T-helper 2 cell treated with Interferon-gamma antibody and Interleukin-4, amounts not matched to agents 5 μg/mL and 100 μg/mL, for 36 hours (primary cell): ENCODE measurements around the gene DAG1.

ENCODE experiments used
- DNase-seq: peaks from one replicate; pipeline ENCODE4 v3.0.0; 2021; ENCODE audit warnings: low spot score
- H3K27ac Mint-ChIP-seq: one replicate; pipeline ENCODE4 v1.8.0; 2021; ENCODE audit warnings: mild to moderate bottlenecking, mixed read lengths
- H3K27me3 Mint-ChIP-seq: one replicate; pipeline ENCODE4 v1.8.0; 2021; ENCODE audit warnings: low read depth, mixed read lengths
- H3K36me3 Mint-ChIP-seq: one replicate; pipeline ENCODE4 v1.8.0; 2021; ENCODE audit warnings: low read depth, mixed read lengths
- H3K4me1 Mint-ChIP-seq: one replicate; pipeline ENCODE4 v1.8.0; 2021; ENCODE audit warnings: low read depth, mixed read lengths
- H3K4me3 Mint-ChIP-seq: one replicate; pipeline ENCODE4 v1.8.0; 2022; ENCODE audit warnings: mild to moderate bottlenecking, moderate library complexity, mixed read lengths
- H3K9me3 Mint-ChIP-seq: one replicate; pipeline ENCODE4 v1.8.0; 2021; ENCODE audit warnings: mixed read lengths

DAG1 gene

DNA sequence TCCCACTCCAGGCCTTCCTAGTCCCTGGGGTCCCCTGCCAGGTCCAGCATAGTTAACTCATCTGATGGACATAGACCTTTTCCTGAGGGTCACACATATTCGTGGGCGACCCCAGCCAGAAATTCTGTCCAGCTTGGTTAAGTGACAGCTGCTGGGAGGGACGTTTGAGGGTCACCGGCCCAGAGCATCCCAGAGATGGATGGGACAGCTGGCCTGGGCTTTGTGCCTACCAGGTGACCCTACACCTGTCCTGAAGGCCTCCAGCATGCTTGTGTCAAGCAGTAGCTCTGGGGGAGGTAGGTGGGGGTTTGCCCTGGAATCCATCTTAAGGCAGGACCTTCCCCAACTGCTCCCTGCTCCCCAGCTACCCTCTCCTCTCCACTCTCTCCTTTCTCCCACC lies 9.1 kb upstream of the DAG1 start:
- Mint-ChIP-seq H3K9me3 (no peaks in the 10 kb centered on the region), H3K36me3 (no peaks in the 10 kb centered on the region), H3K4me3 (no peak overlapping the region), H3K27ac (no peak overlapping the region), H3K4me1 (peaks cover 3% of the 10 kb centered on the region), H3K27me3 (no peaks in the 10 kb centered on the region)
- DNase-seq: no peak

DNA sequence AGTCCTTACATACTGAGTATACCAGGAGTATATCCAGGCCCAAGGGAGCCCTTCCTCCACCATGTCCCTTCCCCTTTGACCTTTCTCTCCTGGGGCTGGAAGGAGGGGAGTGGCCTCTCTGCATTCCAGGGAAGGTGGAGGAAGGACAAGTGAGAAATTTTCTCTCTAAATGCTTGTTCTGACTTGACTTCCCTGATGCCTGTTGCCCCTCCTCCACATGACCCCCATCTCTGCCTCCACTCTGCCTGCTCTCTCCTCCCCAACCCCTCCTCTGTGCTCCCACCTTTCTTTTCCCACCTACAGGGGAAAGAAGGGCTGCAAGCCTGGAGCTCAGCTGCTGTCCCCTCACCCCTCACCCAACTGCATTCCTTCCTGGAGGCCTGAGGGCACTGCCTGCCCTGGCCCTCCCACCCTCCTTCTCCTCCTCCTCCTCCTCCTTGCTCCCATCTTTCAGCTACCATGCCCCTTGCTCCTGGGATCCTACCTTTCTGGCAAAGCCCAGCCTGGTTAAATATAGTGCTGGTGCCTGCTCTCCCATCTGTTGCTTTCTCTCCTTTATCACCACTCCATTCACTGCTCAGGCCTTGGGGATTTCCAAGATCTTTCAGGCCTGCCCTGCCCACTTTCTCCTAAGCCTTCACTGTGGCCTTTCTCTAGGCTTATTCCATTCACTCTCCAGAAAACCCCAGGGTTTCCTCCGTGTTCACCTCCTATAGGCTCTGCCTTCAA lies 8.5 kb upstream of the DAG1 start:
- H3K27me3 Mint-ChIP-seq: no peaks in the 10 kb centered on the region
- peaks cover 3% of the 10 kb centered on the region for H3K4me1 Mint-ChIP-seq
- H3K27ac Mint-ChIP-seq: peak overlapping the region; percentile 29
- no peak overlapping the region for H3K4me3 Mint-ChIP-seq
- no peak for DNase-seq
- no peaks in the 10 kb centered on the region for H3K9me3 Mint-ChIP-seq
- no peaks in the 10 kb centered on the region for H3K36me3 Mint-ChIP-seq

DNA sequence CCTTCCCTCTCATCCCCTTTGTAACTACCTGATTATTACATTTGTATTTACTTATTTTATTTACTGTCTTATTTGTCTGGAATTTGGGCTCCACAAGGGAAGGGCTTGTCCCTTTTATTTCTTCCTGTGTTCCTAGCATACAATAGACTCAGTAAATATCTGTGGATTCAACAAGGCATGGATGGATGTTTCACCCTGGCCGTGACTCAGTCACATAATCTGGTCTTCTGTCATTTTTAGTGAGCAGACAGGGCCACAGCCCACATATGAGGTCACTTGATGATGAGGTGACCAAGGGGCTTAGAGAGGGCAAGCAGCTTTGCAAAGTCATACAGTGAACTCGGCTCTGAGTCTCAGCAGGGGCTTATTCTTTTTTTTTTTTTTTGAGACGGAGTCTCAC lies 7.8 kb upstream of the DAG1 start:
- Mint-ChIP-seq H3K9me3 (no peaks in the 10 kb centered on the region), H3K4me3 (no peak overlapping the region), H3K27ac (no peak overlapping the region), H3K4me1 (peaks cover 3% of the 10 kb centered on the region), H3K36me3 (no peaks in the 10 kb centered on the region), H3K27me3 (no peaks in the 10 kb centered on the region)
- no peak for DNase-seq

DNA sequence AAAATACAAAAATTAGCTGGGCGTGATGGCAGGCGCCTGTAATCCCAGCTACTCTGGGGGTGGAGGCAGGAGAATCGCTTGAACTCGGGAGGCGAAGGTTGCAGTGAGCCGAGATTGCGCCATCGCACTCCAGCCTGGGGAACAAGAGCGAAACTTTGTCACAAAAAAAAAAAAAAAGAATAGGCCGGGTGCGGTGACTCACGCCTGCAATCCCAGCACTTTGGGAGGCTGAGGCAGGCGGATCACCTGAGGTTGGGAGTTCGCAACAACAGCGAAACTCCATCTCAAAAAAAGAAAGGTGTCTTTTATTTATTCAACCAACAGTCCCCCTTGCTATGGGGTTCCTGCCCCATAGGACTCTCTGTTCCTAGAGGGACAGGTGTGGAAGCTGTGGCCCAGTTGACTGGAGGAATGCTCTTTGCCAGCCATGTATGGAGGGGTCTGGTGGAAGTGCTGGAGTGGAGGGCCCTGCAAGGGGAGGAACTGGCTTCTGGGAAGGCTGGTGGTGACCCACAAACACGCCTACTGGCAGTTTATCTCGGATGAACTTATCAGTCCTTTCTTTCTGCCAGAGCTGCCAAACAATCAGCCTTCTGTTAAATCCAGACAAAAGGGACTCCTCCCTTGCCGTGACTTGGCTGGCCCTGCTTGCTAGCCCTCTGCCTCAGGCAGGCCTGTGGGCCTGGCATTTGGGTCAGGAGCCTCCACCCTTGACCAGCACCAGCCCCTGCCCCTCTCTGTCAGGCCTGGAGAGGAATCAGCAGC lies 4.6 kb upstream of the DAG1 start:
- no peaks in the 10 kb centered on the region for H3K27me3 Mint-ChIP-seq
- DNase-seq: no peak
- H3K9me3 Mint-ChIP-seq: no peaks in the 10 kb centered on the region
- no peak overlapping the region for H3K4me3 Mint-ChIP-seq
- peaks cover 9% of the 10 kb centered on the region for H3K4me1 Mint-ChIP-seq
- H3K36me3 Mint-ChIP-seq: no peaks in the 10 kb centered on the region
- no peak overlapping the region for H3K27ac Mint-ChIP-seq

DNA sequence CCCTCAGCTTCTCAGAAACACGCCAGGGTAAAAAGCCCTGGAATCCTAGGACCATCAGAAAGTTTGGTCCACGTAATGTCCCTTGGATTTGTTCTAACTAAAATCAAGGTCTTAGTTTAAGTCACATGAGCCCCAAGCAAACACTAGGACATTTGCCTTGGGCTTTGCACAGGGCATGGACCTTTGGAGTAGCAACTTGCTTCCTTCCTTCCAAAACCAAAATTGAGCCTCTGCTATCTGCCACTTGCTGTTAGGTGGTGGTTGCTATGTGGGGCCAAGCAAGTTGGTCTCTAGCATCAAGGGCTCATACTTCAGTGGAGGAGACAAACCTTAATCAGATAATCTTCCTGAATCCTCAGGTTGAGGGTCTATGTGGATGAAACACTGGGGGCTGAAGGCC lies 4.0 kb upstream of the DAG1 start:
- no peak for DNase-seq
- H3K4me3 Mint-ChIP-seq: no peak overlapping the region
- no peak overlapping the region for H3K27ac Mint-ChIP-seq
- peaks cover 13% of the 10 kb centered on the region for H3K4me1 Mint-ChIP-seq
- peaks cover 2% of the 10 kb centered on the region for H3K36me3 Mint-ChIP-seq
- H3K9me3 Mint-ChIP-seq: no peaks in the 10 kb centered on the region
- H3K27me3 Mint-ChIP-seq: no peaks in the 10 kb centered on the region

DNA sequence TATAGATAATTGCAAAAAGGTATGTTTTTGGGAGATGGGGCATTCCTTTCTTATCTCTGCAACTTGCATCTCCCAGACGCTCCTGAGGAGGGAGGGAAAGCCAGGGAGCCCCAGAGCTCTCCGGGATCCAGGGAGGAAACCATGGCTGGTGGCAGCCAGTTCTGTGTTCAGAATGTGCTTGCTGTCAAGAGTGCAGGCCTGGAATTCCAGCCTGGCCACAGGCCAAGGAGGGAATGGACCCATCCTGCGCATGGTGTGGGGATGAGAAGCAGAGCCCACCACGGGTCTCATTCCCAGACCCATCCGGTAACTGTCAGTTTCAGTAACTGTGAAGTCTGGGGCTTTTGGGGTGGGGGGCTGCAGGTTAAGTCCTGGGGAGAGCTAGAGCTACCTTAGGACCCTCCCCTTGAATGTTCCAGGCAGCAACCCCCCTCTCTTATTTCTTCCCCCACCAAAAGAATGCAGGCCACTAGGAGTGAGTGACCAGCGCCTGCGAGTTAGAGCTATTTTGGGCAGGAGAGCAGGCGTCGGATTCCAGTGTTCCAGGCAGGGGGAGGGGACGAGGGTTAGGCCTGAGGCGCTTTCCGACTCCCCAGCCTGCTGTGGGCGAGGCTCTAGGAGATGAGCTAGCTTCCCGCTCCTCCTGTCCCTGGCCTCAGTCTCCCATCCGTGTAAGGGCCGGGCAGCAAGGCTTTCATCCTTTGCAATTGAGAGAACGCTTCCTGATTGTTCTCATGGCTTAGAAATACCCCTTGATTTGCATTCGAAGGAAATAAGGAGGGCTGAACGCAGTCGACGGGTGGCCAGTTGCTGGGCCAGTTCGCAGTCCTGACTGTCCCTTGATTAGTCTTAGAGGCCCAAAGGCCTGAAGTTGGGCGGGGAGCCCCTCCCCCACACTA lies 781 bp upstream of the DAG1 start:
- DNase-seq: no peak
- H3K4me1 Mint-ChIP-seq: peaks cover 24% of the 10 kb centered on the region
- peaks cover 14% of the 10 kb centered on the region for H3K36me3 Mint-ChIP-seq
- no peaks in the 10 kb centered on the region for H3K9me3 Mint-ChIP-seq
- H3K4me3 Mint-ChIP-seq: peak overlapping the region; percentile 91
- H3K27ac Mint-ChIP-seq: peak overlapping the region; percentile 89
- H3K27me3 Mint-ChIP-seq: no peaks in the 10 kb centered on the region

DNA sequence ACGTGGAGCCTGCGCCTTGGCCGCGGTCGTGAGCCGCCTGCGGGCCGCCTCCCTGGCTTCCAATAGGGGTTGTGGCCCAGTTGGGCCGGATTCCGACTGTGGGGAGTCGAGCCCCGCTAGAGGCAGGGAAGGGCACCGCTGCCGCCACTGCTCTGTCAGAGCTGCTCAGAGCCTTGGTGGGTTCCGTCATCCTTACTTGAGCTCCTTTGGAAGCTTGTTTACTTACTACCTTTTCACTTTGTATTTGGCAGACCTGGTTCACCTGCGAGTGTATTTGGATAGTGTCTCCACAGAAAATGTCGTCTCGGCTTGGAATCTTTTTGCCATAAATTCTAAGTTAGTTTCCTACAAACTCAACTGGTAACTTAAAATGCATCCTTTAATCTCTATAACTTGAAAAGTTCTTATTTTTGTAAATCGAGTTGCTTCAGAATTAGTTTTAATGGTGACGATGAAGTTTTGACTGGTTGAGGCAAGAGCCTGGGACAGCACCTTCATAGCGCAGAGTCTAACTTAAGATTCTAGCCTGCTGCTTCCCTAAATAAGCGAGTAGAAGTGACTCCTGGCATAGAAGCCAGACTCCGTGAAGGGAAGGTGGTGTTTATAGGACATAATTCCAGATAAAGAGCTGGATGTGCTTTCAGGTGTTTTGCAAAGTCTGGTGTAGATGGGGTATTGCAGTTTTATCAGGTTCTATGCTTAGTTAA lies 800 bp downstream of the DAG1 start:
- Mint-ChIP-seq H3K4me3 (peak overlapping the region; percentile 94), H3K4me1 (peaks cover 25% of the 10 kb centered on the region), H3K27me3 (no peaks in the 10 kb centered on the region), H3K36me3 (peaks cover 16% of the 10 kb centered on the region), H3K27ac (peak overlapping the region; percentile 93), H3K9me3 (no peaks in the 10 kb centered on the region)
- no peak for DNase-seq

DNA sequence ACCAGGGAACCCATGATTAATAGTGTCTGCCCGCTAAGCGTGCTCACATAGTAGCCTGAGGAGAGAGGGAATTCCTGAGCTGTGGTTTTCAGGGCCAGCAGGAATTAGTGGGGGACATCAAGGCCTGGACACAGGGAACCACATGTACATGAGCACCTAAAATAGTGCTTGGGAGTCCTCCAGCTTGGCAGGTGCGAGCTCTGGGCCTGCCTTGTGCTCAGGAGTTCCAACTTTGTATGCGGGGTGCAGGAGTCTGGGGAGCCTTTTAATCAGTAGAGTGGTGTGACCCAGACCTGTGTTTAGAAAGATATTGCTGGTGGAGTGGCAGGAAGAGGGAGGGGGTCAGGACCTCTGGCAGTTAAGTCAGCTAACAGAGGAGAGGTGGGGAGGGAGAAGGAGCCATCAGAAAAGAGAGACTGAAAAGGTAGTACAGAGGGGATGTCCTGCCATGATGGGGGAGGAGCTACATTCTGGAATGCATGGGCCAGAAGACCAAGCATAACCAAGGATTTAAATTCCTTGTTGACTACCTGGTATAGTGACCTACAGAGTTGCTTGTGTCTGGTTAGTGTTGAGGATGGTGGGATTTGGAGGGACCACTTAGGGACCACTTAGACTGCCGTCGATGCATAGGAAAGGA lies 1.9 kb downstream of the DAG1 start:
- Mint-ChIP-seq H3K36me3 (peaks cover 24% of the 10 kb centered on the region), H3K27me3 (no peaks in the 10 kb centered on the region), H3K9me3 (no peaks in the 10 kb centered on the region), H3K27ac (peak overlapping the region; percentile 93), H3K4me3 (peak overlapping the region; percentile 94), H3K4me1 (peaks cover 33% of the 10 kb centered on the region)
- DNase-seq: no peak

DNA sequence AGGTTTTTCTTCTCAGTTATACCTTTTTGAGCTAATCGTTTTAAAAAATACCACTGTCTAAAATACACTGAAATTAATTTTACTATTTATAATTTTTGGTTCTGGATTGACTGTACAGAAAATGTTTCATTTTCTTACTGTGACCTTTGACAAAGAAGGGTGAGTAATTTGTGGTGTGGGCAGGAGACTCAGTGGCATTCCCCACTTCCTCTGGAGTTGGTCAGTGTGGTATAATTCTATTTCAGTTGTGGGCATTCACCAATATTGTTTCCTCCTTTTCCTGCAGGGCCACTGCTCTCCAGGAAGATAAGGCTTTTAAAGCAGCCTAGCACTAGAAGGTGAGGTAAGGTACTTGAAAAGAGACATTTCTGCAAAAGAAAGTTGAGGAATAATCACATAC lies 6.5 kb downstream of the DAG1 start:
- peak overlapping the region; percentile 15 for H3K4me3 Mint-ChIP-seq
- no peaks in the 10 kb centered on the region for H3K9me3 Mint-ChIP-seq
- H3K27me3 Mint-ChIP-seq: no peaks in the 10 kb centered on the region
- DNase-seq: peak; percentile 59
- peaks cover 18% of the 10 kb centered on the region for H3K4me1 Mint-ChIP-seq
- H3K36me3 Mint-ChIP-seq: peaks cover 32% of the 10 kb centered on the region
- no peak overlapping the region for H3K27ac Mint-ChIP-seq

DNA sequence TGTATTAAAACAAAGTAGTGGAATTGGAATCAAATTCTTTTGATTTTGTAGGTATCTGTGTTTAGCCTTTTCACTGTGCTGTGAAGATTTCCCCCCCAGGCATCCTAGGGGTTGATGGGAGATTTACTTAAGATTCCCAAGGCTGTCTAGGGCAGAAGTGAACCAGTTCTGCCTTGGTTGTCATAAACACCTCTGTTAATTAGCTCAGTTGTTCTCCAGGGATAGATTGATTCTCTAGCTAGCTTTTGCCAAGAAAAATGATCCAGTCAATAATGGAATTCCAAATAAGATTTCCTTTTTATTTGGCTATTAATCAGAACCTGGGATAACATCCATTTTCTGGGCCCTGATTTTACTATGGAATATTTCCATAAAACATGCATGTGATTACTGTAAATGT lies 12.7 kb downstream of the DAG1 start:
- Mint-ChIP-seq H3K4me1 (no peaks in the 10 kb centered on the region), H3K27ac (no peak overlapping the region), H3K36me3 (peaks cover 9% of the 10 kb centered on the region), H3K9me3 (no peaks in the 10 kb centered on the region), H3K27me3 (no peaks in the 10 kb centered on the region), H3K4me3 (no peak overlapping the region)
- no peak for DNase-seq

DNA sequence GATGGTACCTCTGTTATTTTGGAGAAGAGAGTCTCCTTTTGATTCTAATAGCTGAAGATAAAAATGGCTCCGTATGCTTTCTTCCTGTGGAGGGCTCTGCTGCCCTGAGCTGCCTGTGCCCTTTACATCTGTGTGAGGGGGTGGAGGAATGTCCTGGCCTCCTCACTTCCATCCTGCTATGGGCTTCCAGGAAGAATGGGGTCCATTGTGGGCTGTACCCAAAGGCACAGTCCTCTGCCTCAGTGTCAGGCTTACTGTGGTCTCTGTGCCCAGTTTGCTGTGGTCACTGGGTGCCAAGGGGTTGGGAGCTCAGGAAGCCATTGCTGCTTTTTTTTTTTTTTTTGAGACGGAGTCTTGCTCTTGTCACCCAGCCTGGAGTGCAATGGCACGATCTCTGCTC lies 14.4 kb downstream of the DAG1 start:
- Mint-ChIP-seq H3K4me3 (no peak overlapping the region), H3K9me3 (no peaks in the 10 kb centered on the region), H3K27me3 (no peaks in the 10 kb centered on the region), H3K4me1 (no peaks in the 10 kb centered on the region), H3K36me3 (peaks cover 10% of the 10 kb centered on the region), H3K27ac (no peak overlapping the region)
- no peak for DNase-seq

DNA sequence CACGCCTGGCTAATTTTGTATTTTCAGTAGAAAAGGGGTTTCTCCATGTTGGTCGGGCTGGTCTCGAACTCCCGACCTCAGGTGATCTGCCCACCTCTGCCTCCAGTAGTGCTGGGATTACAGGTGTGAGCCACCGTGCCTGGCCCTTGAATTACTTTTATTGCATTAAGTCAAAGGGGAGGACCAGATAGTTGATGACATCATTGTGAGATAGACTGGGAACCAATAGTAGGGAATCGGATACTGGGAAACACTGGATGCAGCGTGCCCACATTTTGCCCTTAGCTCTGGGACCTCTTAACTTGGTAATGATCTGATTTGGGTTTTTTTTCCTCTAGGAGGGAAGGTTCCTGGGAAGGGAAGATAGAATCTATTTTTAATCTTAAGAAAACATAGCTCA lies 19.2 kb downstream of the DAG1 start:
- peaks cover 8% of the 10 kb centered on the region for H3K36me3 Mint-ChIP-seq
- H3K9me3 Mint-ChIP-seq: no peaks in the 10 kb centered on the region
- no peak overlapping the region for H3K4me3 Mint-ChIP-seq
- DNase-seq: no peak
- no peak overlapping the region for H3K27ac Mint-ChIP-seq
- H3K27me3 Mint-ChIP-seq: no peaks in the 10 kb centered on the region
- no peaks in the 10 kb centered on the region for H3K4me1 Mint-ChIP-seq

DNA sequence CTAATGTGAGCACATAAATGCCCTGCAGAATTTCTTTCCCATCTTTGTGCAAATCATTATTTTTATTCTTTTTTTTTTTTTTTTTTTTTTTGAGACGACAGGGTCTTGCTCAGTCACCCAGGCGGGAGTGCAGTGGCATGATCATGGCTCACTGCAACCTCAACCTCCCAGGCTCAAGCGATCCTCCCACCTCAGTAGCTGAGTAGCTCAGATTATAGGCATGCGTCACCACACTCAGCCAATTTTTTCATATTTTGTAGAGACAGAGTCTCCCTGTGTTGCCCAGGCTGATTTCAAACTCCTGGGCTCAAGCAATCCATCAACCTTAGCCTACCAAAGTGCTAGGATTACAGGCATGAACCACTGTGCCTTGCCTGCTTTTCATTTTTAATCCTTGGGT lies 22.9 kb downstream of the DAG1 start:
- Mint-ChIP-seq H3K9me3 (no peaks in the 10 kb centered on the region), H3K27ac (no peak overlapping the region), H3K36me3 (peaks cover 7% of the 10 kb centered on the region), H3K4me1 (peaks cover 3% of the 10 kb centered on the region), H3K4me3 (no peak overlapping the region), H3K27me3 (no peaks in the 10 kb centered on the region)
- DNase-seq: no peak
